ENCODE measurements around the gene FBN2.

FBN2 gene

DNA sequence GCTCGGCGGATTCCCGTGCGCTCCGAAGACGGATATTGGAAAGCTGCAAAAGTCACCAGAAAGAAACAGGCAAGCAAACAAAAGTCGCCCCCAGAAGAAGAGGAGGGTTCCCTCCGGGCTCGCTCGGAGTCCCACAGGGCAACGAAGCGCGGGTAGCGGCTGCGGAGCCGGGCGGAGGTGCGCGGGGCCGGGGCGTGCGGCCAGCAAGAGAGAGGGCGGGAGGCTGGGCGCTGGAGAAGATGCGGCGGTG, at the start of gene FBN2:
Gene FBN2 (minus strand): TSS at position 246 of the 250 bp plus-strand sequence. CDS start 642 bp downstream, outside the sequence.
- DNase-seq, result no peak

GRCh38 chr5:128587275-128587674, 49.2 kb upstream of the FBN2 start:
- DNase-seq, result no peak

- no peak for DNase-seq
Measured at GRCh38 chr5:128586848-128587247, 48.8 kb upstream of the FBN2 start.

- no peak for DNase-seq
Measured at GRCh38 chr5:128579639-128580038, 41.6 kb upstream of the FBN2 start.

GRCh38 chr5:128579093-128579492, 41.0 kb upstream of the FBN2 start:
- DNase-seq, result no peak

GRCh38 chr5:128574041-128574440, 36.0 kb upstream of the FBN2 start:
- DNase-seq, result no peak

DNA sequence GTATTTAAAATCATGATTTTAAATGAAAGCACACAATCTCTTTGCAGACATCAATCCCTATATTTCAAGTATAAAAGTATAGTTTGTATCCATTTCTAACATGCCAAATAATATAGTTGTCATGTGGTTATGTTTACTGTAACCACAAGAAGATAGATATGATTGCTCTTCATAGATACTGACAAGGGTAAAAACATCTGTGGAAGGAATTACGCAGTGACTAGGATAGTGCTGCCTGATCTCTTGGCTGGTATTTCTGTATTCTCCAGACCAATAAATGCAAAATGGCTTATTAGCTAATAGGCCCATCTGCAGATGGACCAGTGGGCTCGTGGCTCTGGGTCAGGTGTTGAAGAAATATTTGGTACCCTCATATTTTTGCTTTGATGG, 34.9 kb upstream of the FBN2 start:
- no peak for DNase-seq

GRCh38 chr5:128572051-128572929, 34.2 kb upstream of the FBN2 start:
- no peak for DNase-seq

GRCh38 chr5:128566178-128566577, 28.1 kb upstream of the FBN2 start:
- no peak for DNase-seq

GRCh38 chr5:128559300-128560297, 21.6 kb upstream of the FBN2 start:
- DNase-seq, result no peak

GRCh38 chr5:128553747-128554146, 15.7 kb upstream of the FBN2 start:
- DNase-seq, result no peak

DNA sequence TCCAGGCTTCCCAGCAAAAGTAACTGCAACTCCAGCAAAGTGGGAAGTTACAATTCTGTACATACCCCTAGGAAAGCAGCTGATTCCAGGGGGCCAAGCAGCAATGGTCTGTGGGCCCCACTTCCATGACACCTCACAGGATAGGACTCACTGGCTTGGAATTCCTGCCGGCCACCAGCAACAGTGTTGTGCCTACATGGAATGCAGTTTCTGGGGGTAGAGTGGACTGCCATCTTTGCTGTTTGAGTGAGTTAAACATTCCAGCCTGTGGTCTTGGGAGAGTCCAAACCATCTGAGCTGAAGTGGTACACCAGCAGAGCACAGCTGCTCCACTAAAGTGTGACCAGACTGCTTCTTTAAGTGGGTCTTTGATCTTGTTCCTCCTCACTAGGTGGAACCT, 13.4 kb upstream of the FBN2 start:
- no peak for DNase-seq

- DNase-seq, result no peak
Measured at GRCh38 chr5:128549496-128549895, 11.5 kb upstream of the FBN2 start.

GRCh38 chr5:128546658-128547281, 8.7 kb upstream of the FBN2 start:
- no peak for DNase-seq

GRCh38 chr5:128541385-128541784, 3.3 kb upstream of the FBN2 start:
- DNase-seq, result no peak

- DNase-seq, result no peak
Measured at GRCh38 chr5:128539038-128539429, 989 bp upstream of the FBN2 start.

DNA sequence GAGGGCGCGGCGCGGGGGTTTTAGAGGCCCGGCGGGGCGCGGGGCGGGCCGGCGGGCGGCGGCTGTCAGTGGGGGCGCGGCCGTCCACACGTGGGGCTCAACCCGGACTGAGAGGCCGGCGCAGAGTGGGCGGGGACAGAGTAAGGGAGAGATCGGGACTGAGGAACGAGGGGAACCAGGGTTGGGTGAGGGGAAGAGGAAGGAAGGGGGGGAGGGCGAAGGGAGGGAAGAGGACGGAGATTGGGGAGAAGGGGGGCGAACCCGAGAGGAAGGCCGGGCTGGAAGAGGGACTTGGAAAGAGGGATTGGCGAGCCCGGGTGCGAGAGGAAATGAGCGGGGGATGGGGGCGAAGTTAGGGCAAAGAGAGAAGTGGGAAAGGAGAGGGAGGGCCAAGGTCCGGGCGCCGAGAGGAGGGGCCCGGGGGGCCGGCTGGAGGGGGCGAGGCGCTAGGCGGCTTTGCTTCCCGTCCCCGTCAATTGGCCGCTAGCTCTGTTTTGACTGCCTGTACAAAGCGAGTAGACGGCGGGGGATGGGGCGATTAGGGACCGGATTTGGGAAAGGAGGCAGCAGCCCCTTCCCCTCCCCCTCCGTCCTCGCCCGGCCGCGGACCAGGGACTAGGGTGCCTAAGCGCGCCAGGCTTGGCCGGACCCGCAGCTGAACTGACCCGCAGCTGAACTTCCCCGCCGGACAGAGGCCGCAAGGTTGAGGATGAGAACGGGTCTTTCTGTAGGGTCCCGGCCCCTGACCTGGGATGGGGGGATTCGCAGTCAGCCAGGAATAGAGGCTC, 399 bp upstream of the FBN2 start:
- no peak for DNase-seq

DNA sequence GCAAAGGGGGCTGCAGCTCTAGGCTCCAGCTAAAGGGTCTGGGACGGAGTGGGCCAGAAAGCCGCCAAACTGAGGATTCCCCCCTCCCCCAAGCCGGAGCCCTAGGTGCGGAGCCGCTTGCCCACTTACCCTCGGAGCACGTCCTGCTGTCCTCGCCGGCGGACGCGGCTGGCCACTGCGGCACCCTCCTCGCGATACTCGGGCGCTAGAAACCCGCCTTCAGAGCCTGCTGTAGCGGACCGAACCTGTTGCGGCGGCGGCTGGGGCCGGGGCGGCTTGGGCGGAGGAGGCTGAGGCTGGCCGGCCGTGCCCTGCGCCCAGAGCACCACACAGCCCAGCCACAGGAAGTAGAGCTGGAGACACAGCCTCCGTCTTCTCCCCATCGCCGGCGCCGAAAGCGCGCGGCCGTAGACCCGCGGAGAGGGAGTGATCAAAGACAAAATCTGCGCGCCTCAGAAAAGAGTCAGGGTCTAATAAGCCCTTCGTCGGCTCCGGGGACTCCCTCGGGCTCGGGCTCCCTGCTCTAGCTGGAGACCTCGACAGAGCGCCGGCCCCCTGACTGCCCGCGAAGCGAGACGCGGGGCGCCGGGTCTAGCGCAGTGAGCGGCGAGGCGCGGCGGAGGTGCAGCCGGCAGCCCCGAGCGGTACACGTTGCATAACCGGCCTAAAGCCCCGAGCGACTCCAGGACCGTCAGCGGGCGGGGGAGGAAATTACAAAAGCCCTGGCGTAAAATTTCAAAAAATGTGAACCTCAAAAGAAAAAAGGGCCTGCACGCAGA, 635 bp downstream of the FBN2 start:
- DNase-seq, result no peak

DNA sequence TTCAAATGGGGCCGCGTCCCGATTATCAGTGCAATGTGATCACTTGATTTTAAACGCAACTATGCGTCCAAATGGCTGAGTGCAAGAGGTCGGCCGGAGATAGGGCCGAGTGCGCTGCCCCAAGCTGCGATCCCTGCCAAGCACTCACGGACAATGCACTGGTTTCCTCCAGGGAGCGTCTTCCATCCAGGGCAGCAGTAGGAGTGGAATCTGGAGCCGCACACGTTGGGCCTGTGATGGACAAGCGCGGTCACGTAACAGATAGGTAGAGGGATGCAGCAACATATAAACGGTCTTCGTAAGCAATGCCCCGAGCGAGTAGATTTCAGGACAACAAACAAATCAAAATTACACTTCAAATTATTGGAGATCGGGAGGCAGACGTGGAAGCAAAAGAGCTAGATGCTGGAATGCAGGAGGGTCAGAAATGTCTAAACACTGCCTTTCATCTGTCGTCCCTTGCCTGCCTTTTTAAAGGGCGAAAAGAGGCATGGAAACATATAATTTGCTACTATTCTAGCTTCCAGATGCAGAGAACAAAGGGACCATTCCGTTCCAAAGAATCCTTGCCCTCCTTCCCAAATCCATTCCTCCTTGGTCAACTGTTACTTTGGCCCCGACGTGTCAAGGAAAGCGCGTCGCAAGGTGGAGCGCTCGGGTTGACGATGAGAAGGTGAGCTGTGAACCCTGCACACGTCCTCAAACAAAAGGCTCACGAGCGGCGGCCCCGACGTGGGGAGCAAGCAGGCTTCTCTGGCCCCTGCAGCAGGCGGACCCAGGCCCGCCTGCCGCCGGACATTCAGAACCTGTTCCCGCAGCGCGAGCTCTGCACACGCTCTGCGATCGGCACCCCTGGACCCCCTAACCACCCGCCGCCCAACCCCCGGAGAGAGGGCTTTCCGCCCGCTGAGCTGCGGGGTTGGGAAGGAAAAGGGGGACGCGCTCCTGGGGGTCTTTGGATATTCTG, 1.5 kb downstream of the FBN2 start:
- no peak for DNase-seq

DNA sequence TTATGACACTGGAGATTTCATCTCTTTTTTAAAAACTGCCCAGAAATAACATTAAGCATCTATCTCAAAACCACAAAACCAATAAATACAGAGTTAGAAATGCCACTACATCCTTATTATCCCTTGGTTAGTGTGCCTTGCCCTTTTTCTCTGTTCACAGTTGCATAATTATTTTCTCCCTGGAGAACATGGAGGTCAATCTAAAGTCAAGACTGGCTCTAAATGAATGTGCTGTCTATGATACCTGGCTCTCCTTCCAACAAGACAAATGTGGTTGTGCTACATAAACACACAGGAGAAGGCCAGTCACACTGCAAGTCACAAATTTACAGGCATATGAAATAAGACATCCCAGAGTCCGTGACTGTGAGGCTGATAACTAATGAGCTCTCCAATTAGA, 2.8 kb downstream of the FBN2 start:
- no peak for DNase-seq

GRCh38 chr5:128534726-128535125, 3.3 kb downstream of the FBN2 start:
- DNase-seq, result no peak

Data from NCI-H1436 treated with DMSO at 0.1 percent for 48 hours (cell line).